Mucosa of stomach (tissue), 1 donor: ENCODE results near the gene SORBS1.

Experiments used
- H3K27me3 ChIP-seq: one replicate; pipeline ENCODE4 v1.7.0; 2013; ENCODE audit warnings: mild to moderate bottlenecking, low read length; ENCODE audit not compliant: control insufficient read depth, insufficient read depth
- H3K36me3 ChIP-seq: one replicate; pipeline ENCODE4 v1.7.0; 2013; ENCODE audit warnings: low read length; ENCODE audit not compliant: control insufficient read depth, insufficient read depth
- H3K4me1 ChIP-seq: one replicate; pipeline ENCODE4 v1.7.0; 2013; ENCODE audit warnings: mild to moderate bottlenecking, low read length; ENCODE audit not compliant: control insufficient read depth, insufficient read depth
- H3K4me3 ChIP-seq: one replicate; pipeline ENCODE4 v1.7.0; 2013; ENCODE audit warnings: low read length
- H3K9ac ChIP-seq: one replicate; pipeline ENCODE4 v1.7.0; 2013; ENCODE audit warnings: mild to moderate bottlenecking, low read length, moderate library complexity
- H3K9me3 ChIP-seq: one replicate; pipeline ENCODE4 v1.7.0; 2013; ENCODE audit warnings: mild to moderate bottlenecking, low read length, moderate library complexity; ENCODE audit not compliant: control insufficient read depth
- donor health status: Pancreatic carcinoma.

SORBS1 gene

GRCh38 chr10:95295031-95295755, 266.0 kb downstream of the SORBS1 start:
- H3K27me3 ChIP-seq = peaks cover 5% of the 10 kb centered on the region
- no peaks in the 10 kb centered on the region for H3K36me3 ChIP-seq
- no peak overlapping the region for H3K4me3 ChIP-seq
- H3K9ac ChIP-seq = peak overlapping the region; percentile 64
- H3K4me1 ChIP-seq = peaks cover 23% of the 10 kb centered on the region
- H3K9me3 ChIP-seq = no peaks in the 10 kb centered on the region

DNA sequence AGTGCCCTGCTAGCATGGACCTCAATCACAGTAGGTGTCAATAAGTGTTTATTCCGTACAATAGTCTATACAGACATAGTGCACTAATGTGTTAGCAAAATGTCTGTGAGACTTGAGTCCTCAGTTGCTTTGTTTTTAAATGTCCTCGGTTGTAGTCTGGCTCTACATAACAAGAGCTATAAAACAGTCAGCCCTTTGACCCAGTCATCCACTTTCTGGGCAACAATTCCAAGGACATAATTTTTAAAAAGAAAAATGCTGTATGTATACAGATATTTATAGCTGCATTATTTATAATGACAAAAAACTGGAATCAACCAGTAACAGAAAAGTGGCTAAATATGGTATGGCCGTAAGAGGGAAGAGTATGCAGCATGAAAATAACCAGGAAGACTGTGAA, 267.5 kb downstream of the SORBS1 start:
- Histone ChIP-seq H3K36me3 (no peaks in the 10 kb centered on the region), H3K9ac (no peak overlapping the region), H3K27me3 (peaks cover 5% of the 10 kb centered on the region), H3K9me3 (no peaks in the 10 kb centered on the region), H3K4me1 (peaks cover 23% of the 10 kb centered on the region), H3K4me3 (no peak overlapping the region)

DNA sequence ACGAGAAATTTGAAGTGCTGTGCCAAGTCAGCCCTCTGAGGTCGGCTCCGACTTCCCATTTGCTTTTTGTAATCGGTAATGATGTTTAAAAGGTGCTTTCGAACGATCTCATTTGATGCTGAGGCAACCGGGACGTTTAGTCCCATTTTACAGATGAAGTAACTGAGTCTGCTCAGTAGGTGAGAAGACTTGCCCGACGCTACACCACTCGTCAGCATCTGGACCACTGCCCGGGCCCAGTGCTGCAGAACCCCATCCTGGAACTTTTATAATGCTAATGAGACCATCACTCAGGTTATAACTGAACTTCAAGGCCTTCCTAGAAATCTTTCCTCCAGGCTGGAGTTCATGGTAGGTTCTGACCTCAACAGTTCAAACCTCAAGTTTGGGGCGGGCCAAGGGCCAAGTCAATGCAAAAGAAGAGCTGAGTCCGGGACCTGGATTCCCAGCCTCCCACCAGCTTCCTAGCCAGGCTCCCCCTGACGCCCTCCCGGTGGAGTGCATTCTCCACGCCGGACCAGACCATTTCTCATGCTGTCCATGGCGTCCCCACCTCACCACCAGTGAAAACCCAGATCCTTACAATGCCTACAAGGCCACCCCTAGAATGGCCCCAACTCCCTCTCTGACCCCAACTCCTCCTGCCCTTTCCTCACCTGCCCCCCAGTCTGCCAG, 269.7 kb downstream of the SORBS1 start:
- H3K9ac ChIP-seq = peak overlapping the region; percentile 63
- peaks cover 5% of the 10 kb centered on the region for H3K27me3 ChIP-seq
- H3K4me1 ChIP-seq = peaks cover 33% of the 10 kb centered on the region
- H3K9me3 ChIP-seq = no peaks in the 10 kb centered on the region
- no peak overlapping the region for H3K4me3 ChIP-seq
- H3K36me3 ChIP-seq = no peaks in the 10 kb centered on the region

DNA sequence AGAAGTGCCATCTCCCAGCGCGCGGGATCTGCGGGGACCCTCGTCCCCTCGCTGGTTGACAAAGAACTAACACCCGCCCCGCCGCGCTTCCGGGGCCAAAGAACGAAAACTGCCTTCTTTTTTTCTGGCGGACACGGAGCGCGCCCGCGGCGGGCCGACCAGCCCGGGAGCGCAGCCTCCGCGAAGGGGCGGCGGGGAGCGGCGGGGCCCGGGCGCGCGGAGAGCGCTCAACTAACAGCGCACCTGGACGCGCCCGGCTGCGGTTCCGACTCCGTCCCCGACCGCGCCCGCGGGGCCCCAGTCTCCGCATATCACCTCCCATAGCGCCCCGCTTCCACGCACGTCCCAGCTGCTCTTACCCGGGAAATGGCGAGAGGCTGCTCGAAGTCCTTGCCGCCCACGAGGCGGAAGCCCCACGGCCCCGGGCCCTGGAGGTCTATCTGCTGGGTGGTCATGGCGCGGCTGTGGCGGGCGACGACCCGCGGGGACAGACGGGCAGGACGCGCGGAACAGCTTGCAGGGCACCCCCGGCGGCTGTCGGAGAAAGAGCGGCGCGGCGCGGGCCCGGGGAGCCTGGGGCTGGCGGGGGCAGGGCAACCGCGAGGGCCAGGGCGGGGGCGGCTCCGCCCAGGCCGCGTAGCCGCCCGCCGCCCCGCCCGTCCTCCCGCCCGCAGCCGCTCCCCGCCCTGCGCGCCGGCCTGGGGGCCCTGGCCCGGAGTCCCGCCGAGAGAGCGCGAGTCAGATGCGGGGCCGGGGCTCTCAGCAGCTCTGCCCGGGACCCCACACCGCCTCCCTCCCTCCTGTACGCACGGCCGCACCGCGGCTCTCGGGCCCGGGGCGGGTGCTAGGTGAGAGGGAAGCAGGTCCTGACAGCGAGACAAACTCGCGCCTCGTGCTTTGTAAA, 270.5 kb downstream of the SORBS1 start, which contains the start of gene PDLIM1:
TSS of gene PDLIM1 (minus strand) at position 543 of the 904 bp plus-strand sequence. CDS start at position 455, 88 bp downstream.
- Histone ChIP-seq H3K36me3 (no peaks in the 10 kb centered on the region), H3K9ac (peak within 1 kb of the TSS; percentile 94), H3K9me3 (no peaks in the 10 kb centered on the region), H3K4me3 (peak within 1 kb of the TSS; percentile 43), H3K4me1 (peaks cover 37% of the 10 kb centered on the region), H3K27me3 (peaks cover 5% of the 10 kb centered on the region)

DNA sequence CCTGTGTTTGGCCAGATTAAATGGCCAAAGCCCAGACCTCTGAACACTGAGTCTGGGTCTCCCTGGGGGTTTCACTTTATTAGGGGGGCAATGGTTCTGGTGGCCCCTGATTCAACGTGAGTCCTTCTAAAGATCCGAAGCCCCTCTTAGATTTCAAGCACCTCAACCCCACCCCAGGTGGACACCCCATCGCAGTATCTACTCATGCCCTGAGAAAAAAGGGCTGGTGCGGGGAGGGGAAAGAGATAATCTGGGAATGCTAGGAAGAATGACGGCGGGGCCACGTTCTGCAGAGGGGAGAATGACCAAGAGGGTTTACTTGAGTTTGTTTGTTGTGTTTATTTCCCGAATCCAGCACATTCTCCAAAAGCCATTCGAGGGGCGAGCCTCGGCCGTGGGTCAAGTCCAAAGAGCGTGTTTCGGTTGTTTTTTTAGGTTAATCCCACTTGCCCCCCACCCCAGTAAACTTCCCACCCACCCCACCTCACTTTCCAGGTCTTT, 271.2 kb downstream of the SORBS1 start:
- Histone ChIP-seq H3K4me3 (peak overlapping the region; percentile 43), H3K36me3 (no peaks in the 10 kb centered on the region), H3K27me3 (no peaks in the 10 kb centered on the region), H3K9me3 (no peaks in the 10 kb centered on the region), H3K4me1 (peaks cover 36% of the 10 kb centered on the region), H3K9ac (peak overlapping the region; percentile 94)

DNA sequence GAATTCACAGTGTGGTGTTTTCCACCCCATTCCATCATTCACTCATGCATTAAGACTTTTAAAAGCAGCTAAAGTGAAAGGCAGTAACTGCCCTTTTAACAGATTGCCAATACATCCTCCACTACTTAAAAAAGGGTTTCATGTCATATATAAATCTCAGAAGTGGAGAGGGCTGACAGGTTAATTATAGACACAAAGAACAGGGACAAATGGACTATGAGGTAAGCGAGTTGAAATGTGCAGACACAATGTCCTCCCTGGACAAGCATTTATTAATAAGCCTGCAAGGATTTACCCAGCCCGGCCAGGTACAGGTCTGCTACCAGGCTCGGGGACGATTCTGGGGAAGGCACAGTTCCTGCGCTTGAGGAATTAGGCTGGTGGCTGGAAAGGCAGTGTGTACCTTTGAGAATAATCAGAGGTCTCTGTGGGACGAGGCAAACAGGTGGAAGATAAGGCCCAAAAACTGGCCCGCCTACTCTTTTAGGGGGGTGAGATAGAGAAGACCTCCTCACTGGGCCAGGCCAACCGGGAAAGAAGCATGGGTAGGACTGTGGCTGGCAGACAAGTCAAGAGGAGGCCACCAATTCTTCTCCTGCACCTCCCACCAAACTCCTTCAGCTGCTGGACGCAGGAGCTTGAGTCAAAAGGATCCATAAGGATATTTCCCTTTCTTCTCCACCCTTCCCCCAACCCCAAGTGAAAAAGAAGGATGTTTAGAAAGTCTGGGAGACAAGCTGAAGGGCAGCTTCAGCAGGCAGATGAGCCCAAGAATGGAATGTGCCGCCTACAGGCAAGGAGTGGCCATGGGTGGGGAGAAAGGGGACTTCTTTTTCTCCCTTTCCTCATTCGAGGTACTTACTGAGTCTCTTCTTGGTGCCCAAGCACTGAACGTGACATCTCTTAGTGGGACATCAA, 271.9 kb downstream of the SORBS1 start:
- peak overlapping the region; percentile 94 for H3K9ac ChIP-seq

GRCh38 chr10:95288303-95288702, 272.9 kb downstream of the SORBS1 start:
- Histone ChIP-seq H3K27me3 (no peaks in the 10 kb centered on the region), H3K9ac (peak overlapping the region; percentile 8), H3K4me1 (peaks cover 35% of the 10 kb centered on the region), H3K36me3 (no peaks in the 10 kb centered on the region), H3K4me3 (no peak overlapping the region), H3K9me3 (no peaks in the 10 kb centered on the region)

More for the DNA sequence above, 271.9 kb downstream of the SORBS1 start:
- H3K9me3 ChIP-seq = no peaks in the 10 kb centered on the region
- no peaks in the 10 kb centered on the region for H3K27me3 ChIP-seq
- peaks cover 35% of the 10 kb centered on the region for H3K4me1 ChIP-seq
- H3K4me3 ChIP-seq = peak overlapping the region; percentile 43
- H3K36me3 ChIP-seq = no peaks in the 10 kb centered on the region

DNA sequence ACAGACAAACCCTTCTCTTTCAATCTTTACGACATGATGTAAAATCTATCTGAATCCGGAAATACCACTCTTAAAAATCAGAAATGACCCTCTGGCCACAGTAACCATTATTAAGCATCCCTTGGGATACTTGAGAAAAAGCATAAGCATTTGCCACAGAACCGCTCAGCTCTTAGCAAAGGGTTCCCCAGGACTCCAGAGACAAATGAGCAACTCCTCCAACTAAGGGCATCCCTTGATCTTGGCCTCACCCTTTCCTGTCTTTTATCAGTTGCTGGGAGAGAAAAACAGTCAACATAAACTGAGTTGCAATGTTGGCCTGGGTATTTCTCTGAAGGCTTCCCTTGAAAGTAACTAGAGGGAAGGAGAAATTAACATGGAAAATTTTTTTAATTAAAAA, 273.9 kb downstream of the SORBS1 start:
- H3K9me3 ChIP-seq = no peaks in the 10 kb centered on the region
- H3K4me3 ChIP-seq = no peak overlapping the region
- H3K4me1 ChIP-seq = peaks cover 36% of the 10 kb centered on the region
- no peaks in the 10 kb centered on the region for H3K27me3 ChIP-seq
- H3K9ac ChIP-seq = peak overlapping the region; percentile 33
- H3K36me3 ChIP-seq = no peaks in the 10 kb centered on the region

- Histone ChIP-seq H3K4me1 (peaks cover 39% of the 10 kb centered on the region), H3K27me3 (no peaks in the 10 kb centered on the region), H3K9me3 (no peaks in the 10 kb centered on the region), H3K4me3 (no peak overlapping the region), H3K36me3 (no peaks in the 10 kb centered on the region), H3K9ac (no peak overlapping the region)
Observed at GRCh38 chr10:95286707-95287106, 274.5 kb downstream of the SORBS1 start.

DNA sequence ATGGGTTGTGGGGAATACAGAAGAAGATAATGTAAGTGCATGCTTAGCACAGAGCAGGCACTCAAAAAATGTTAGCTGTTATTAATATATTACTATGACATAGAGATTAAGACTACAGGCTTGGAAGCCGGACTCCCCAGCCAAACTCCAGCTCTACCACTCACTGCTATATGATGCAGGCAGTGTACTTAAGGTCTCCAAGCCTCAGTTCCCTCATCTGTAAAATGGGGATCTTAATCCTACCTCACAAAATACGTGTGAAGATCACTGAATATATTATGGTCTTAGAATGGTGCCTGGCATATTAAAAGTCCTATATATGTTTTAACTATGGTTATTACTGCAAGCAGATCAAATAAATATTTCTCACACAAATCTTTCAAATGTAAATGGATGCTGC, 275.6 kb downstream of the SORBS1 start:
- Histone ChIP-seq H3K9ac (no peak overlapping the region), H3K9me3 (no peaks in the 10 kb centered on the region), H3K4me3 (no peak overlapping the region), H3K36me3 (no peaks in the 10 kb centered on the region), H3K27me3 (no peaks in the 10 kb centered on the region), H3K4me1 (peaks cover 36% of the 10 kb centered on the region)

- H3K4me1 ChIP-seq = peaks cover 41% of the 10 kb centered on the region
- no peaks in the 10 kb centered on the region for H3K27me3 ChIP-seq
- H3K9ac ChIP-seq = no peak overlapping the region
- no peaks in the 10 kb centered on the region for H3K36me3 ChIP-seq
- H3K4me3 ChIP-seq = no peak overlapping the region
- no peaks in the 10 kb centered on the region for H3K9me3 ChIP-seq
Observed at GRCh38 chr10:95284807-95285206, 276.4 kb downstream of the SORBS1 start.
